Measurements from ENCODE around the gene DNPEP.

DNA sequence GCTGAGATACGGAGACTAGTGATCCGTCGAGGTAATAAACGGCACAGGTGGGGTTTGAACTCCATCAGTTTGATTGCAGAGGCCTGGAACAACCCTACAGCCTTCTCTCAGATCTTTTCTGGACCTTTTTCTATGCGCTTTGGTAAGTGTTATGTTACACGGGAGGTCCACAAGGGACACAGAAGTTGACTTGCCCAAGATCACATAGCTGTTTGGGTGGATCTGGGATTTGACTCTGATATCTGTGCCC, 1.1 kb upstream of the DNPEP start:
- TF ChIP-seq, protein P1, sequence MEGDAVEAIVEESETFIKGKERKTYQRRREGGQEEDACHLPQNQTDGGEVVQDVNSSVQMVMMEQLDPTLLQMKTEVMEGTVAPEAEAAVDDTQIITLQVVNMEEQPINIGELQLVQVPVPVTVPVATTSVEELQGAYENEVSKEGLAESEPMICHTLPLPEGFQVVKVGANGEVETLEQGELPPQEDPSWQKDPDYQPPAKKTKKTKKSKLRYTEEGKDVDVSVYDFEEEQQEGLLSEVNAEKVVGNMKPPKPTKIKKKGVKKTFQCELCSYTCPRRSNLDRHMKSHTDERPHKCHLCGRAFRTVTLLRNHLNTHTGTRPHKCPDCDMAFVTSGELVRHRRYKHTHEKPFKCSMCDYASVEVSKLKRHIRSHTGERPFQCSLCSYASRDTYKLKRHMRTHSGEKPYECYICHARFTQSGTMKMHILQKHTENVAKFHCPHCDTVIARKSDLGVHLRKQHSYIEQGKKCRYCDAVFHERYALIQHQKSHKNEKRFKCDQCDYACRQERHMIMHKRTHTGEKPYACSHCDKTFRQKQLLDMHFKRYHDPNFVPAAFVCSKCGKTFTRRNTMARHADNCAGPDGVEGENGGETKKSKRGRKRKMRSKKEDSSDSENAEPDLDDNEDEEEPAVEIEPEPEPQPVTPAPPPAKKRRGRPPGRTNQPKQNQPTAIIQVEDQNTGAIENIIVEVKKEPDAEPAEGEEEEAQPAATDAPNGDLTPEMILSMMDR (IDR thresholded peaks at IDR 0.05; ENCODE audit: insufficient read depth, low read length, poor library complexity, severe bottlenecking): no peak
- TF ChIP-seq EZH2phosphoT487 (conservative IDR thresholded peaks at IDR 0.05; ENCODE audit: low read length): no peak
